SK-N-SH (cell line): Measurements from ENCODE around the gene TEPSIN. TPM values are rescaled to one million over a fixed set of nuclear protein-coding genes. Genes with fewer than 3 reads are reported as not detected.

Experiments
- CTCF ChIA-PET: fragments of 300-600, 350-600 bp; formaldehyde crosslinking; extraction: SDS; loops from one replicate; lab custom pipeline; 2021; lab: Yijun Ruan, JAX
- POLR2A ChIA-PET: fragments of 350-600 bp; sonication (Branson Sonifier 250); formaldehyde crosslinking; extraction: SDS; loops from one replicate; lab custom pipeline; 2020; ENCODE audit warnings: antibody characterized with exemption, inconsistent platforms; lab: Yijun Ruan, JAX
- DNase-seq: peaks from one replicate; pipeline ENCODE4 v3.0.0; 2012
- H2AFZ ChIP-seq: fragments of 200-600 bp; sonication (generic); 2 replicates; pipeline ENCODE4 v1.8.1; 2016; ENCODE audit warnings: antibody characterized with exemption, mild to moderate bottlenecking, low read depth
- H3F3A ChIP-seq: fragments of 200-600 bp; sonication (generic); replicated peaks from 2 replicates; pipeline ENCODE3; 2016; ENCODE audit warnings: antibody characterized with exemption, mild to moderate bottlenecking; ENCODE audit not compliant: insufficient read depth
- H3K27ac ChIP-seq, 2 experiments: fragments of 200-500 bp in 1 of 2; fragments of 200-600 bp in 1 of 2; sonication (Bioruptor generic) in 1 of 2; sonication (generic), shearing (Covaris generic) in 1 of 2; 2 replicates each; pipeline versions ENCODE4 v1.5.1 to v1.6.1; 2014 to 2016; ENCODE audit warnings: low read depth in 2 of 2, inconsistent platforms in 1 of 2, low read length in 1 of 2, mild to moderate bottlenecking in 1 of 2, mixed read lengths in 1 of 2
- H3K27me3 ChIP-seq: fragments of 200-600 bp; sonication (generic), shearing (Covaris generic); 2 replicates; pipeline ENCODE4 v1.6.1; 2016; ENCODE audit warnings: mixed run types; ENCODE audit not compliant: insufficient read depth
- H3K36me3 ChIP-seq, 2 experiments: fragments of 200-500 bp in 1 of 2; fragments of 200-600 bp in 1 of 2; sonication (Bioruptor generic) in 1 of 2; sonication (generic) in 1 of 2; replicated peaks in 1 of 2; 2 replicates each; pipeline versions ENCODE3 to v1.5.1; 2014 to 2016; ENCODE audit warnings: low read length in 1 of 2, mild to moderate bottlenecking in 1 of 2; ENCODE audit not compliant: insufficient read depth in 2 of 2, control insufficient read depth in 1 of 2
- H3K4me1 ChIP-seq, 2 experiments: fragments of 200-500 bp in 1 of 2; fragments of 200-600 bp in 1 of 2; sonication (Bioruptor generic) in 1 of 2; sonication (generic), shearing (Covaris generic) in 1 of 2; 2 replicates each; pipeline versions ENCODE4 v1.5.1 to v1.6.1; 2014 to 2016; ENCODE audit warnings: low read depth in 1 of 2, low read length in 1 of 2, mixed run types in 1 of 2; ENCODE audit not compliant: insufficient read depth in 2 of 2, control insufficient read depth in 1 of 2
- H3K4me2 ChIP-seq: fragments of 200-600 bp; sonication (generic), shearing (Covaris generic); 2 replicates; pipeline ENCODE4 v1.6.1; 2017; ENCODE audit warnings: mixed run types
- H3K4me3 ChIP-seq, 2 experiments: fragments of 200-500 bp in 1 of 2; fragments of 200-600 bp in 1 of 2; sonication (Bioruptor generic) in 1 of 2; sonication (generic), shearing (Covaris generic) in 1 of 2; 2 replicates each; pipeline versions ENCODE4 v1.5.1 to v1.8.1; 2014 to 2016; ENCODE audit warnings: low read depth in 2 of 2, inconsistent platforms in 1 of 2, low read length in 1 of 2, mild to moderate bottlenecking in 1 of 2, mixed read lengths in 1 of 2, moderate library complexity in 1 of 2
- H3K79me2 ChIP-seq: fragments of 200-600 bp; sonication (generic); 2 replicates; pipeline ENCODE4 v1.8.1; 2017; ENCODE audit warnings: mild to moderate bottlenecking; ENCODE audit not compliant: insufficient read depth
- H3K9ac ChIP-seq: fragments of 200-600 bp; sonication (generic); 2 replicates; pipeline ENCODE4 v1.6.1; 2017; ENCODE audit warnings: mixed run types
- H3K9me2 ChIP-seq: fragments of 200-600 bp; sonication (generic); 2 replicates; pipeline ENCODE4 v1.6.1; 2017; ENCODE audit warnings: mixed run types
- H3K9me3 ChIP-seq: fragments of 200-600 bp; sonication (generic); 2 replicates; pipeline ENCODE4 v1.6.1; 2017; ENCODE audit warnings: mixed run types, mild to moderate bottlenecking, moderate library complexity
- H4K20me1 ChIP-seq: fragments of 200-600 bp; sonication (generic); 2 replicates; pipeline ENCODE4 v1.6.1; 2017; ENCODE audit warnings: mild to moderate bottlenecking, mixed run types; ENCODE audit not compliant: insufficient read depth
- CTCF ChIP-seq: fragments of 200-600 bp; sonication (generic); IDR thresholded peaks from 2 replicates; pipeline ENCODE4 v1.6.1; 2017; ENCODE audit warnings: antibody characterized with exemption, mild to moderate bottlenecking, moderate library complexity
- EZH2phosphoT487 ChIP-seq: fragments of 200-600 bp; sonication (generic); IDR thresholded peaks from 2 replicates; pipeline ENCODE4 v1.6.1; 2017; ENCODE audit warnings: low read depth, mixed run types, mild to moderate bottlenecking, antibody characterized with exemption, moderate library complexity, borderline replicate concordance
- FOXM1 ChIP-seq: IDR thresholded peaks from 2 replicates; pipeline ENCODE4 v1.4.0; 2012; ENCODE audit warnings: low read depth, mild to moderate bottlenecking
- JUND ChIP-seq: IDR thresholded peaks from 2 replicates; pipeline ENCODE4 v1.4.0; 2012
- MXI1 ChIP-seq: IDR thresholded peaks from 2 replicates; pipeline ENCODE4 v1.6.1; 2012; ENCODE audit warnings: mild to moderate bottlenecking, low read depth, low read length, improper control_type of control experiment
- NFIC ChIP-seq: IDR thresholded peaks from 2 replicates; pipeline ENCODE4 v1.4.0; 2012; ENCODE audit warnings: borderline replicate concordance
- NRF1 ChIP-seq: IDR thresholded peaks from 2 replicates; pipeline ENCODE4 v1.6.1; 2012; ENCODE audit warnings: low read depth, mild to moderate bottlenecking, low read length
- POLR2AphosphoS5 ChIP-seq: IDR thresholded peaks from 2 replicates; pipeline ENCODE4 v1.6.1; 2012; ENCODE audit warnings: low read depth, low read length
- RCOR1 ChIP-seq: fragments of 150-350 bp; IDR thresholded peaks from 2 replicates; pipeline ENCODE4 v1.6.1; 2017; ENCODE audit warnings: antibody characterized with exemption, low read length
- RFX5 ChIP-seq: IDR thresholded peaks from 2 replicates; pipeline ENCODE4 v1.6.1; 2012; ENCODE audit warnings: mild to moderate bottlenecking, improper control_type of control experiment, low read length
- TAF1 ChIP-seq: IDR thresholded peaks from 2 replicates; pipeline ENCODE4 v1.6.1; 2012; ENCODE audit warnings: low read depth, mild to moderate bottlenecking, low read length, moderate library complexity, borderline replicate concordance
- TCF12 ChIP-seq: IDR thresholded peaks from 2 replicates; pipeline ENCODE4 v1.4.0; 2012
- USF1 ChIP-seq: IDR thresholded peaks from 2 replicates; pipeline ENCODE4 v1.4.0; 2012; ENCODE audit warnings: low read depth, borderline replicate concordance
- WGBS: methylation state at CpG from one replicate; pipeline ENCODE4 v1.1.6; 2017; ENCODE audit warnings: low lambda C conversion rate; 5-methylcytosine and 5-hydroxymethylcytosine counted together
- polyA plus RNA-seq, 3 experiments: library from polyadenylated mRNA; depleted of rRNA; stranded (reverse); fragments of >200 nt; gene quantifications; 2 replicates each; pipeline ENCODE4 v1.2.3, GENCODE V29; 2012
- TF ChIP-seq, protein P1 (sequence below): fragments of 150-350 bp; IDR thresholded peaks from 2 replicates; pipeline ENCODE4 v1.6.1; 2016; ENCODE audit warnings: mild to moderate bottlenecking, low read depth, low read length

The TEPSIN gene
- polyA plus RNA-seq, 1 of the 3 experiments (the other 2 are of a cell fraction) = 35.3 TPM

DNA sequence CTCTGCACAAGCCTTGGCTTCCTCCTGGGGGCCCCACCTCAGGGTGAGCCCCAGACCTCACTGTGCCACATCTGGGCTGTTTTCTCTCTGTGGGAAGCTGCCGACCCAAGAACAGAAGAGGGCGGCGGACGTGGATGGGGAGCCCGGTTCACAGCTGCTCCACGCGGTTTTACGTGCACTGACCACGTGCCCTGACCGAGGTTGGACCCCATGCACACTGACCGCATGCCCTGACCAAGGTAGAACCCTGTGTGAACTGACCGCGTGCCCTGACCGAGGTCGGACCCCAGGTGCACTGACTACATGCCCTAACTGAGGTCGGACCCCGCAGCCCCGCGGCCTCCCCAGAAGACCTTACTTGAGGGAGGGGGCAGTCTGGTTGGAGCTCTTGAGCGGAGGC lies 35.7 kb downstream of the TEPSIN start (continued):
- no peak for TF ChIP-seq CTCF
- TF ChIP-seq RFX5 = no peak
- no peak for TF ChIP-seq NRF1
- TF ChIP-seq POLR2AphosphoS5 = no peak
- TF ChIP-seq, all 33 proteins: peak for 0

DNA sequence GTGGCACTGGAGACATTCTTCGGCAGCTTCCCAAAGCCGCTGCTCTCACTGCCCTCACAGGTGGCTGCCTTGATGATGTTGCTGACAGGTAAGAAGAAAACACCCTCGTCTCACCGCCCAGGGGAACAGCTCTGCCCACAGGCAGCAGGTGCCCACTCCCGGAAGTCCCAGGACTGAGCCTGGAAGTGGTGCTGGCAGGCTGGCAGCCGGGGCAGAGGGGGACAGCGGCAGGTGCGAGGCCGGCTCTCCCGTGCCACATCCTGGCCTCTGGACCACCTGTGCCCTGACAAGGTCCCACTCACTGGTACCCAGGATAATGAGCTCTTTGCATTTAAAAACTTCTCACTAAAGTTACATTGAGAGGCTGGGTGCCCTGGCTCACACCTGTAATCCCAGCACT lies 36.5 kb downstream of the TEPSIN start:
- Histone ChIP-seq H3K27ac (no peak overlapping the region), H3K9me2 (no peaks in the 10 kb centered on the region), H3K36me3 (peaks cover 5 to 24% of the 10 kb centered on the region in 2 experiments), H3K9me3 (no peaks in the 10 kb centered on the region), H4K20me1 (no peaks in the 10 kb centered on the region; the same call in 1 of the 2 replicates), H2AFZ (no peak overlapping the region), H3K4me3 (no peak overlapping the region), H3K4me2 (no peak overlapping the region), H3K4me1 (peaks cover 0 to 3% of the 10 kb centered on the region in 2 experiments; a peak in 1 of 4 replicates), H3K79me2 (no peaks in the 10 kb centered on the region), H3K9ac (no peak overlapping the region), H3F3A (no peaks in the 10 kb centered on the region), H3K27me3 (no peaks in the 10 kb centered on the region)
- ChIA-PET POLR2A (no interaction called here), CTCF (interaction anchor here (1.9 to 14.7 kb wide), 2 partner anchors 16 to 60 kb away, joined by 5 to 147 read pairs; no protein-coding TSS in a partner anchor)
- WGBS = 95% methylated on average over 6 of the region's 10 CpGs
- TF ChIP-seq USF1 (no peak), EZH2phosphoT487 (no peak), RCOR1 (no peak), MXI1 (no peak), JUND (no peak), TCF12 (no peak), FOXM1 (no peak), POLR2AphosphoS5 (no peak), NFIC (no peak), TAF1 (no peak)
- TF ChIP-seq, protein P1, sequence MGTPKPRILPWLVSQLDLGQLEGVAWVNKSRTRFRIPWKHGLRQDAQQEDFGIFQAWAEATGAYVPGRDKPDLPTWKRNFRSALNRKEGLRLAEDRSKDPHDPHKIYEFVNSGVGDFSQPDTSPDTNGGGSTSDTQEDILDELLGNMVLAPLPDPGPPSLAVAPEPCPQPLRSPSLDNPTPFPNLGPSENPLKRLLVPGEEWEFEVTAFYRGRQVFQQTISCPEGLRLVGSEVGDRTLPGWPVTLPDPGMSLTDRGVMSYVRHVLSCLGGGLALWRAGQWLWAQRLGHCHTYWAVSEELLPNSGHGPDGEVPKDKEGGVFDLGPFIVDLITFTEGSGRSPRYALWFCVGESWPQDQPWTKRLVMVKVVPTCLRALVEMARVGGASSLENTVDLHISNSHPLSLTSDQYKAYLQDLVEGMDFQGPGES = no peak
- DNase-seq = no peak
